ENCODE measurements around the gene PHOX2B. TPM values are rescaled to one million over a fixed set of nuclear protein-coding genes. Genes with fewer than 3 reads are reported as not detected.

The PHOX2B gene
- total RNA-seq, 2 donors from 2014 or later, result 0.56 TPM; not detected in 1

DNA sequence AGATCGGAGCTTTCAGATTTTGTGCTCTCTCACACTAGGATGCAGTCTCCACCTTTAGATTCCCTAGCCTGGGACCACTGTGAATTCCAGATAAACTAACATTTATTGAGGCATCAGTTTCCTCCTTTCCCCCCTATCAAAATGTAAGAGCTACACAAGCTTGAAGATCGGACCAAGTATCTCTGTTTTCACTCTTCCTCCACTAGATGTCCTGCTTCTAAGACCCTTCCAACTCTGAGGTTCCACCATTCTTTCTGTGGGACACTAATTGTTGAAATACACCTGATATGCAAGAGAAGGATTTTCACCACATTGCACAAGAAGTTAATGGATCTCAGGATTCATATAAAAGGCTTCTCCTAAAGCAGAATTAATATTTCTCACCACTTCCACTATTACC, 43.0 kb upstream of the PHOX2B start:
- no peaks in the 10 kb centered on the region for H3K4me1 ChIP-seq
- H3K27me3 ChIP-seq, result no peaks in the 10 kb centered on the region
- no peak overlapping the region for H3K27ac ChIP-seq
- TF ChIP-seq, protein P1, sequence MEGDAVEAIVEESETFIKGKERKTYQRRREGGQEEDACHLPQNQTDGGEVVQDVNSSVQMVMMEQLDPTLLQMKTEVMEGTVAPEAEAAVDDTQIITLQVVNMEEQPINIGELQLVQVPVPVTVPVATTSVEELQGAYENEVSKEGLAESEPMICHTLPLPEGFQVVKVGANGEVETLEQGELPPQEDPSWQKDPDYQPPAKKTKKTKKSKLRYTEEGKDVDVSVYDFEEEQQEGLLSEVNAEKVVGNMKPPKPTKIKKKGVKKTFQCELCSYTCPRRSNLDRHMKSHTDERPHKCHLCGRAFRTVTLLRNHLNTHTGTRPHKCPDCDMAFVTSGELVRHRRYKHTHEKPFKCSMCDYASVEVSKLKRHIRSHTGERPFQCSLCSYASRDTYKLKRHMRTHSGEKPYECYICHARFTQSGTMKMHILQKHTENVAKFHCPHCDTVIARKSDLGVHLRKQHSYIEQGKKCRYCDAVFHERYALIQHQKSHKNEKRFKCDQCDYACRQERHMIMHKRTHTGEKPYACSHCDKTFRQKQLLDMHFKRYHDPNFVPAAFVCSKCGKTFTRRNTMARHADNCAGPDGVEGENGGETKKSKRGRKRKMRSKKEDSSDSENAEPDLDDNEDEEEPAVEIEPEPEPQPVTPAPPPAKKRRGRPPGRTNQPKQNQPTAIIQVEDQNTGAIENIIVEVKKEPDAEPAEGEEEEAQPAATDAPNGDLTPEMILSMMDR (IDR thresholded peaks at IDR 0.05), result no peak
- H3K36me3 ChIP-seq, result no peaks in the 10 kb centered on the region
- no peak overlapping the region for H3K4me3 ChIP-seq
- intact Hi-C loops (cut with DNase I), result no loop called here
- H3K9ac ChIP-seq (ENCODE audit: low read depth in 2 of 2, low read length in 2 of 2), result no peak overlapping the region
- DNase-seq, result no peak
- no peaks in the 10 kb centered on the region for H3K9me3 ChIP-seq

GRCh38 chr4:41787931-41788330, 39.4 kb upstream of the PHOX2B start:
- Histone ChIP-seq H3K4me1 (no peaks in the 10 kb centered on the region), H3K4me3 (no peak overlapping the region), H3K9ac (ENCODE audit: low read depth in 2 of 2, low read length in 2 of 2) (no peak overlapping the region), H3K27me3 (no peaks in the 10 kb centered on the region), H3K9me3 (no peaks in the 10 kb centered on the region), H3K36me3 (no peaks in the 10 kb centered on the region), H3K27ac (no peak overlapping the region)
- TF ChIP-seq, protein P1 (IDR thresholded peaks at IDR 0.05), result no peak
- intact Hi-C loops (cut with DNase I), result no loop called here
- no peak for DNase-seq

DNA sequence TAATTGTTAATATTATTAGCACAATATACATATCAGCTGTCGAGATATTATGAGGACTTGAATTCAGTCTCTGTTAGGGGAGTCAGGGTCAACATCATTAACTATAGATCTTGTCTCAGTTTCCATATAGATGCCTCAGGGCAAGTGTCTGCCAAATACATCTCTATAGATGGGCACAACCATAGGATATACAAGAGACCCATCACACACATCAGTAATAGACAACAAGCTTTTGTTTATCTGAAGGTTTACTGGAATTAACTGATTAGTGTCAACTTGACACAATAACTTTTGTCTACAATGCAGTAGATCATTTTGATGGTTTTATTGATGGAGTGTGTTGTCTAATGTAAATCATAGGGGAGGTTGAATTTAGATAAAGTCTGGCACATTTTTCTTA, 37.1 kb upstream of the PHOX2B start:
- H3K4me3 ChIP-seq, result no peak overlapping the region
- no peaks in the 10 kb centered on the region for H3K27me3 ChIP-seq
- no peak for DNase-seq
- no peak overlapping the region for H3K9ac ChIP-seq (ENCODE audit: low read depth in 2 of 2, low read length in 2 of 2)
- intact Hi-C loops (cut with DNase I), result no loop called here
- H3K9me3 ChIP-seq, result no peaks in the 10 kb centered on the region
- no peaks in the 10 kb centered on the region for H3K36me3 ChIP-seq
- TF ChIP-seq, protein P1 (IDR thresholded peaks at IDR 0.05), result no peak
- H3K27ac ChIP-seq, result no peak overlapping the region
- H3K4me1 ChIP-seq, result no peaks in the 10 kb centered on the region

DNA sequence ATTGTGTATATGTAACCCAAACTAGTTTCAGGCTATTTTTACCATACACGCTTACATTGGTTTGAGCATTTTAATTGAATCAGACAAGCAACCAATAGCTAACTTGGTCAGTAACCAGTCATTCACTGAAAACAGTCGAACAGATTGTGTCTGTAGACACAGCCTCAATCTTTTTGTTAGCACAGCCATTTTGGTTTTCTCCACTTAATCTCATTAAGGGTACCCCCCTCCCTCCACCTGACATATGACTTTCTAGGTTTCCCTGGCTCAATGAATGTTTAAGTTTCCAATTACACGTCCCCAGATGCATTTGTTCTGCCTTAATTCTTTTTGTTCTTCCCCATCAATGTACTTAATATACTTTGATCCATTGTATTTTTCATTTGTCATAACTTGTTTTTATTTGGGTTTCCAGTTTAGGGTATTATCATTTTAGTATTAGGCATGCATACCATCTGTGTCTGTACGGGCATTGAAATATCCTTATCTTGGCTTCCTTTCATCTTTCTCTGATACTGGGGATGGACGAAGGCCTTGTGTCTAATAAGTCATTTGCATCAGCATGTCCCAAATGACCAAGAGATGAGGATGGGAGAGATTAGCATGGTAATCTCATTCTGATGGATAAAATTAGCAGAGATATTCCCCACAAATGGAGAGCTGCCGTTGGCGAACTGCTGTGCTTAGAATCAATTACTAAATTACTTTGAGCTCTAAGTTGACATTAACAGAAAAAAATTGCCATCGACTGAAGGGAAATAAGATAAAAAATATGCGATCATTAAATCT, 35.9 kb upstream of the PHOX2B start:
- H3K9me3 ChIP-seq, result no peaks in the 10 kb centered on the region
- no peaks in the 10 kb centered on the region for H3K27me3 ChIP-seq
- H3K9ac ChIP-seq (ENCODE audit: low read depth in 2 of 2, low read length in 2 of 2), result no peak overlapping the region
- TF ChIP-seq, protein P1 (IDR thresholded peaks at IDR 0.05), result no peak
- intact Hi-C loops (cut with DNase I), result no loop called here
- DNase-seq, result no peak
- no peak overlapping the region for H3K4me3 ChIP-seq
- H3K36me3 ChIP-seq, result no peaks in the 10 kb centered on the region
- no peak overlapping the region for H3K27ac ChIP-seq
- H3K4me1 ChIP-seq, result no peaks in the 10 kb centered on the region

DNA sequence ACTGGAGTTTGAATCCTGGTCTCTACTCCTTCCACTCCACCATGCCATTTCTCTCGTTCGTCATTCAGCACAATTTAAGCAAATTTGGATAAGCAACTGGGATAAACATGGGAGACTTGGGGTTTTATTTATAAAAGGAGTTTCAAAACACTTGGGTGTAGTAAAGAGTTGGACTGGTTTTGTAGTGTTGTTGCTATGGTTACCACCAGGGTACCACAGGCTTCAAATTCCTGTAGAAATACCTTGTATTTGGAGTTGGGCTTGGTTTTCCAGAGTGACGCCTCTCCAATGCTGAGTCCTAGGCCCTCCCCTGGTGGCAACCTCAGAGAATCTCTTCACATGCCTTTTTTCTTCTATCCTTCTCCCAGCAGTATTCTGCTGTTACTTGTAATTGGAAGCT, 27.9 kb upstream of the PHOX2B start:
- Histone ChIP-seq H3K27me3 (no peaks in the 10 kb centered on the region), H3K9ac (ENCODE audit: low read depth in 2 of 2, low read length in 2 of 2) (no peak overlapping the region), H3K36me3 (no peaks in the 10 kb centered on the region), H3K4me1 (no peaks in the 10 kb centered on the region), H3K4me3 (no peak overlapping the region), H3K9me3 (no peaks in the 10 kb centered on the region), H3K27ac (no peak overlapping the region)
- intact Hi-C loops (cut with DNase I), result no loop called here
- DNase-seq, result no peak
- TF ChIP-seq, protein P1 (IDR thresholded peaks at IDR 0.05), result no peak

All from colonic mucosa (tissue), 4 donors.